ENCODE results near the gene PLXDC1.

PLXDC1 gene

DNA sequence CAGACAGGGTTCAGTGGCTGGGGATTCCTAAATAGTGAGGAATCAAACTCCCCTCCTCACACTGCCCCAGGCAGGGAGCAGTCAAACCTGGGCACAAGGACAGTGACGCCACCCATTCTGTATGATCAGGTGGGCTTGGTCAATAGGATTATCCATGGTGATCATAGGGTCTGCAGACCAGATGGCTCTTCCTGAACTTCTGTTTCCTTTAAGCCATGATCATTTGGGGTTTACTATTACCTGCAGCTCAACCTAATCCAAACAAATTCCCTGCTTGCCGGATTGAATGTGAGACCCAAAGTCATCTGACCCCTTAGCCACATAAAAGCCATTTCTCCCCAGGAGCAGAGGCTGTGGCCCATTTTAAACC is 54.3 kb downstream of the PLXDC1 start:
- TF ChIP-seq, protein P1, sequence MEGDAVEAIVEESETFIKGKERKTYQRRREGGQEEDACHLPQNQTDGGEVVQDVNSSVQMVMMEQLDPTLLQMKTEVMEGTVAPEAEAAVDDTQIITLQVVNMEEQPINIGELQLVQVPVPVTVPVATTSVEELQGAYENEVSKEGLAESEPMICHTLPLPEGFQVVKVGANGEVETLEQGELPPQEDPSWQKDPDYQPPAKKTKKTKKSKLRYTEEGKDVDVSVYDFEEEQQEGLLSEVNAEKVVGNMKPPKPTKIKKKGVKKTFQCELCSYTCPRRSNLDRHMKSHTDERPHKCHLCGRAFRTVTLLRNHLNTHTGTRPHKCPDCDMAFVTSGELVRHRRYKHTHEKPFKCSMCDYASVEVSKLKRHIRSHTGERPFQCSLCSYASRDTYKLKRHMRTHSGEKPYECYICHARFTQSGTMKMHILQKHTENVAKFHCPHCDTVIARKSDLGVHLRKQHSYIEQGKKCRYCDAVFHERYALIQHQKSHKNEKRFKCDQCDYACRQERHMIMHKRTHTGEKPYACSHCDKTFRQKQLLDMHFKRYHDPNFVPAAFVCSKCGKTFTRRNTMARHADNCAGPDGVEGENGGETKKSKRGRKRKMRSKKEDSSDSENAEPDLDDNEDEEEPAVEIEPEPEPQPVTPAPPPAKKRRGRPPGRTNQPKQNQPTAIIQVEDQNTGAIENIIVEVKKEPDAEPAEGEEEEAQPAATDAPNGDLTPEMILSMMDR (IDR thresholded peaks at IDR 0.05; ENCODE audit: low read depth, low read length, missing control alignments): no peak
- H3K4me3 ChIP-seq (replicated peaks; ENCODE audit: low read depth, low read length): no peak overlapping the region
- no peak for DNase-seq (ENCODE audit: extremely low read depth, low read depth)

DNA sequence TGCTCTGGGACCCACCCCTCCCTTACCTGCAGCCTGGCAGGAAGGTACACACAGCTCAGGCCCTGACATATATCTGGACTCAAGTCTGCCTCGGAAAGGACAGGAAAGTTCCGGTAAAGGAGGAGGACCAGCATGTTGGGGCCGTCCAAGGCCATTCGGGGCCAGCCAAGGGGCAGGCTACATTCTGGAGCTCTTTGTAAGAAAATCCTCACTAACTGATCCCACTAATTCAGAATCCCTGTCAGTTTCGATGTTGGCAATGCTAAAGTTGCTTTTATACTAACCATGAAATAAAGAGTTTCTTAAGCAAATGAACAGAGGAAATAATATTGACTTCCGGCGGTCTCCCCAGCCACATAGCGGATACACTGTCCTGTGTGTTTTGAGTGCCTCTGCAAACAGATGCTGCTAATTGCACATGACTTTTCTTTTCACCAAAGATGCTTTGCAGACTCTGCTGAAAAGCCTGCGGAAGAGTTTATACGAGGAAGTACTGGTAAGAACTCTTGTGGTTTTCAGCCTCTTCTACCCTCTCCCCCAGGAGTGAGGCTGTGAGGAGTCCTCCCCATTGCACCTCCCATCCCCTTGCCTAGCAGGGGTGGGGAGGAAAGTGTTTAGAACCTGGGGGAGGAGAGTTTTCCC is 54.8 kb downstream of the PLXDC1 start:
- TF ChIP-seq, protein P1 (IDR thresholded peaks at IDR 0.05; ENCODE audit: low read depth, low read length, missing control alignments): no peak
- H3K4me3 ChIP-seq (replicated peaks; ENCODE audit: low read depth, low read length): no peak overlapping the region
- no peak for DNase-seq (ENCODE audit: extremely low read depth, low read depth)

DNA sequence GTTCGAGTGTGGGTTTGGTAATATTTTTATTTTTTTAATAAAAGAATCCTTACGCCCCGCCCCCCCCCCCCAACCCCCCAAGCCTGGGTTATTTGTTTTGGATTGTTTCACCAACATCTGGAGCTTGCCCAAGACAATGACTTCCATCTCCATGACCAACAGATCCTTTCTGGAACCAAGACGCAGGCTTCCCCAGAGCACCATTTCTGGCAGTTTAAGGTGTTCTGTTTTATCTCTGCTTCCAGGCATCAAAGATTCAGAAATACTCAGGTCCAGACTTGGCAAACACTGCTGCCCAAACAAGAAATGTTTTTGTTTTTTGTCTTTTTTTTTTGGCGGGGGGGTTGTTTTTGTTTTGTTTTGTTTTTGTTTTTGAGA is 56.1 kb downstream of the PLXDC1 start:
- TF ChIP-seq, protein P1 (IDR thresholded peaks at IDR 0.05; ENCODE audit: low read depth, low read length, missing control alignments): no peak
- no peak for DNase-seq (ENCODE audit: extremely low read depth, low read depth)
- no peak overlapping the region for H3K4me3 ChIP-seq (replicated peaks; ENCODE audit: low read depth, low read length)

DNA sequence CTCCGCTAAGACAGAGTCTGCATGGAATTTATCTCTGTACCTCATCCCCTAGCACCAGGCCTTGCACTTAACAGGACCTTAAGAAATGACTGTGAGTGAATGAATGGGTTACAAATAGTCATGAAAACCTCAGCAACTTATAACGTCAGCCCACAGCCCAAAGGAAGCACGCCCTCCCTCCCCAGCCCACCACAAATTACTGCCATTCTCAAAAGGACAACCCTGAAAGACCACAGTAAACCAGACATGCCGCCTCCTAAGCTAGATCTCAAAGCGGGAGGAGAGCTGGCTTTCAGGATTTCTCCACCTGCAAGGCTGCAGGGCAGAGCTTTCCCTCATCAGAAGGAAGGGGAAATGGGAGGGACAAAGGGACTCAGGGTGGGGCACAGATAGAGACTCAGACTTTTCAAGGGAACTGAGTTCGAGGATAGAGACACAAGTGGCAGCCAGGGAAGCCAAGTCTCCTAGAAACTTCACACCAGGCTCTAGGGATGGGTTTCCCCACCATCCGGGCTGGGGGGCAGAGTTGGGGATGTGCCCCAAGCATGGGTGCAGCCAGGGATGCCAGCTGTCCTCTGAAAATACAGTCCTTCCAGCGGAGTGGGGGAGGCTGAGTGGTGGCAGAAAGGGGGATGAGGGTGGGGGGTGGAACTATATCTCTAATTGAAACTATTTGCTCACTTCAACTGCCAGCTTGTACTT is 56.7 kb downstream of the PLXDC1 start:
- TF ChIP-seq, protein P1 (IDR thresholded peaks at IDR 0.05; ENCODE audit: low read depth, low read length, missing control alignments): no peak
- no peak for DNase-seq (ENCODE audit: extremely low read depth, low read depth)
- H3K4me3 ChIP-seq (replicated peaks; ENCODE audit: low read depth, low read length): no peak overlapping the region

DNA sequence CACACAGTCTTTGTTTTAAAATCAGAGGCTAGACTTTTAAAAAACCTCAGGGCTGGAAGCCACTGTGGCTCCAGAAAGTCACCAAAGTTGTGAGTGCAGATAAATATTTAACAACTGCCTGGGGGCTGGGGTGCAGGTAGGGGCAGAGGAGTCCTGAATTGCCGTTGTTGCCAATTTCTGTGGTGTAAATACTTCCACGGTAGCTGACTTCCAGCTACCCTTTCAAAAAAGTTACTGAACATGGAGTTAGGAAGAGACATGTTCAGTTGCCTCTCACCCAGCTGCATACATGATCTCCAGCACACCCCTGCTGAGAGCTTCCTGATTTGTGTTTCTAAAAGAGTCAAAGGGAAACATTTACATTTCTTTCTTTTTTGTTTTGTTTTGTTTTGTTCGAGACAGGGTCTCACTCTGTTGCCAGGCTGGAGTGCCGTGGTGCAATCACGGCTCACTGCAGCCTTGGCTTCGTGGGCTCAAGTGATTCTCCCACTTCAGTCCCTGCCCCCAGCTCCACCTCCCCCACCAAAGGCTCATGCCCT is 58.7 kb downstream of the PLXDC1 start:
- TF ChIP-seq, protein P1 (IDR thresholded peaks at IDR 0.05; ENCODE audit: low read depth, low read length, missing control alignments): no peak
- no peak for DNase-seq (ENCODE audit: extremely low read depth, low read depth)
- no peak overlapping the region for H3K4me3 ChIP-seq (replicated peaks; ENCODE audit: low read depth, low read length)

DNA sequence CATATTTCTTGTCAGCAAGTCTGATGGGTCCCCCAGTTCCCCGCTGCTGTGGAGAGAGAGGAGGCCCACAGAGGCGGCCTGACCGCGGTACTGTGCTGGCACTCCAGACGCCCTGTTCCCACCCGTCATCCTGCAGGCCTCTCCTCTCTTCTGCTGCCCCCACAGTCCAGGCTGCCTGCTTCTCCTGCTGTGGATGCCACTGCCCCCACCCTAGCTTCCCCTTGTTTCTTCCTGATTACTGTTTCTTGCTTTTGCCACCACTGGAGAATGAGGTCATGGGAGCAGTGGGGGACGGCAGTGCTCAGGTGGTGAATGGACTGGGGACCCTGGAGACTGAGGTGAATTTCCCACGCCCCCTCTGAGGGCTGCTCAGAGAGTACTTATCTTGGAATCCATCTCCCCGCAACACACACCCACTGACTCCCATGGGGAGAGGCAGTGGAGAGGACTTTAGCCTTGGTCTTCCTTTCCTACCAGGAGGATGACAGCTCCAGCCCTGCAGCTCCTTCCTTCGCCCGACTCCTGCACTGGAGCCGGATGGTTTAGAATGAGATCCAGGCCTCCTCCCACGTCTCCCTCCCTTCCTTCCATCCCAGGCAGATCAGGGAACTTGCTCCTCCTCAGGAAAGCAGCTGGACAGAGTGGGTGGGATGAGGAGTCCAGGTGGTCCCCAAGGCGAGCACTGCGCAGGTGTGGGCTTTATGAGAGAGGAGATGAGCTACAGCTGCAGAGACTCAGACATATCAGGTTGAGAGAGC is 60.4 kb downstream of the PLXDC1 start:
- H3K4me3 ChIP-seq (replicated peaks; ENCODE audit: low read depth, low read length): no peak overlapping the region
- no peak for DNase-seq (ENCODE audit: extremely low read depth, low read depth)
- TF ChIP-seq, protein P1 (IDR thresholded peaks at IDR 0.05; ENCODE audit: low read depth, low read length, missing control alignments): no peak

All from HFF-Myc (cell line).